HepG2 (cell line): ENCODE results near the gene GASK1A. TPM values are rescaled to one million over a fixed set of nuclear protein-coding genes. Genes with fewer than 3 reads are reported as not detected.
A peak's percentile ranks its signal among the peaks of the same experiment; 100 is the strongest.

Experiments
- ATAC-seq: fragments of 200-7000 bp; cut with Tn5 transposase; 3 replicates; pipeline ENCODE4 v1.9.1; 2020; ENCODE audit warnings: mild to moderate bottlenecking, moderate library complexity
- BruUV-seq: library from RNA; stranded (reverse); fragments of 400-500 nt; replicated peaks from 2 replicates; lab custom pipeline; 2021; lab: Mats Ljungman, UMichigan
- CTCF ChIA-PET: fragments of 300-600 bp; formaldehyde crosslinking; extraction: SDS; loops from one replicate; lab custom pipeline; 2021; ENCODE audit warnings: low total read pairs, inconsistent platforms, low intra/inter-chr PET ratio; lab: Yijun Ruan, JAX
- POLR2A ChIA-PET: fragments of 350-600 bp; sonication (Branson Sonifier 250); formaldehyde crosslinking; loops from one replicate; lab custom pipeline; 2020; ENCODE audit warnings: antibody characterized with exemption, inconsistent platforms; lab: Yijun Ruan, JAX
- DNase-seq: peaks from one replicate; pipeline ENCODE4 v3.0.0-alpha.2; 2015; ENCODE audit warnings: low spot score
- FAIRE-seq: peaks from 3 replicates; lab custom pipeline; 2011; peaks lifted over from hg19 to GRCh38; lab: Jason Lieb, UNC
- H2AFZ ChIP-seq: one replicate; pipeline ENCODE4 v1.6.1; 2011; ENCODE audit warnings: low read length, inconsistent platforms
- H3K27ac ChIP-seq: fragments of 300-600 bp; 3 replicates; pipeline ENCODE4 v1.8.0; 2011; ENCODE audit warnings: mixed run types, mild to moderate bottlenecking, mixed read lengths, low read length, inconsistent platforms; ENCODE audit not compliant: insufficient read depth; ENCODE audit errors: extremely low read length
- H3K27me3 ChIP-seq, 2 experiments: fragments of 200-600 bp in 1 of 2; 2 replicates in 1 of 2; 3 replicates in 1 of 2; pipeline versions ENCODE4 v1.6.0 to v1.8.0; 2011; ENCODE audit warnings: low read length in 2 of 2, mild to moderate bottlenecking in 2 of 2, moderate library complexity in 2 of 2, inconsistent platforms in 1 of 2; ENCODE audit not compliant: insufficient read depth in 2 of 2, control insufficient read depth in 1 of 2
- H3K36me3 ChIP-seq, 2 experiments: fragments of 200-600 bp in 1 of 2; replicated peaks in 1 of 2; 2 replicates in 1 of 2; 3 replicates in 1 of 2; pipeline versions ENCODE4 v1.5.1 to v1.8.0; 2011; ENCODE audit warnings: low read length in 2 of 2, inconsistent platforms in 1 of 2; ENCODE audit not compliant: insufficient read depth in 2 of 2, control insufficient read depth in 1 of 2
- H3K4me1 ChIP-seq: 2 replicates; pipeline ENCODE4 v1.5.1; 2012; ENCODE audit warnings: low read length, inconsistent platforms; ENCODE audit not compliant: insufficient read depth
- H3K4me2 ChIP-seq: 2 replicates; pipeline ENCODE4 v1.6.0; 2011; ENCODE audit warnings: low read depth, low read length, inconsistent platforms
- H3K4me3 ChIP-seq, 3 experiments: fragments of 200-600 bp in 1 of 3; sonication (generic), shearing (Covaris generic) in 1 of 3; replicated peaks in 1 of 3; 2 replicates each; pipeline ENCODE4 v1.5.1; 2011 to 2016; ENCODE audit warnings: low read length in 3 of 3, inconsistent platforms in 2 of 3, low read depth in 2 of 3, mild to moderate bottlenecking in 2 of 3, control low read depth in 1 of 3, mixed read lengths in 1 of 3; ENCODE audit not compliant: insufficient read depth in 1 of 3
- H3K79me2 ChIP-seq: one replicate; pipeline ENCODE4 v1.6.1; 2011; ENCODE audit warnings: low read length, inconsistent platforms; ENCODE audit not compliant: insufficient read depth
- H3K9ac ChIP-seq: 2 replicates; pipeline ENCODE4 v1.6.0; 2011; ENCODE audit warnings: mild to moderate bottlenecking, low read depth, low read length, inconsistent platforms; ENCODE audit not compliant: insufficient read depth
- H3K9me3 ChIP-seq: 2 replicates; pipeline ENCODE4 v1.5.1; 2012; ENCODE audit warnings: mild to moderate bottlenecking, low read length
- H4K20me1 ChIP-seq: 2 replicates; pipeline ENCODE4 v1.6.0; 2011; ENCODE audit warnings: inconsistent platforms, mild to moderate bottlenecking, low read length, moderate library complexity; ENCODE audit not compliant: insufficient read depth
- DMAP1 ChIP-seq: IDR thresholded peaks from 2 replicates; pipeline ENCODE4 v1.6.1; 2016
- GABPB1 ChIP-seq: IDR thresholded peaks from 2 replicates; pipeline ENCODE4 v1.6.1; 2016; ENCODE audit warnings: mild to moderate bottlenecking, missing genetic modification reagents, moderate library complexity, missing compliant biosample characterization
- MAFF ChIP-seq: IDR thresholded peaks from 2 replicates; pipeline ENCODE4 v1.6.1; 2011; ENCODE audit warnings: low read depth, low read length, improper control_type of control experiment
- MAFK ChIP-seq, 2 experiments: IDR thresholded peaks in 1 of 2; conservative IDR thresholded peaks in 1 of 2; 2 replicates each; pipeline ENCODE4 v1.6.1; 2011; ENCODE audit warnings: improper control_type of control experiment in 2 of 2, low read length in 2 of 2
- MEF2D ChIP-seq: sonication (generic); formaldehyde crosslinking; IDR thresholded peaks from 2 replicates; pipeline ENCODE4 v1.5.1; 2020; ENCODE audit warnings: mild to moderate bottlenecking, missing genetic modification reagents
- TRAFD1 ChIP-seq: sonication (generic); formaldehyde crosslinking; IDR thresholded peaks from 2 replicates; pipeline ENCODE4 v1.5.1; 2020; ENCODE audit warnings: missing genetic modification reagents, mild to moderate bottlenecking, borderline replicate concordance
- WGBS: methylation state at CpG from one replicate; pipeline ENCODE4 v1.1.6; 2017; ENCODE audit warnings: low lambda C conversion rate; 5-methylcytosine and 5-hydroxymethylcytosine counted together
- in situ Hi-C: cut with HindIII; loops from 2 replicates; pipeline ENCODE4 v1.10.0; 2017; ENCODE audit warnings: low pct_unique_long_range_greater_than_20kb; ENCODE audit not compliant: extremely low pct_ligation_motif_present
- intact Hi-C: fragments of 100-400 bp; cut with micrococcal nuclease; formaldehyde crosslinking; loops from one replicate; pipeline ENCODE4 v1.10.0; 2022; ENCODE audit not compliant: unreplicated experiment
- polyA plus RNA-seq, 8 experiments: library from polyadenylated mRNA; depleted of rRNA in 3 of 8; stranded (reverse) in 7 of 8; unstranded in 1 of 8; fragments of >200 nt; fragmentation: Illumina TruSeq in 4 of 8; extraction: Trizol in 4 of 8; gene quantifications; 2 replicates each; pipeline versions ENCODE4 v1.2.1 to v1.2.3, GENCODE V29; 2011 to 2016; ENCODE audit warnings: low read depth in 4 of 8, missing spikeins in 1 of 8, mixed read lengths in 1 of 8; ENCODE audit not compliant: insufficient read depth in 1 of 8
- total RNA-seq, 5 experiments: library from RNA; depleted of rRNA; stranded (reverse); fragments of >200 nt; fragmentation: Illumina TruSeq; extraction: Trizol; gene quantifications; 2 replicates each; pipeline ENCODE4 v1.2.3, GENCODE V29; 2016; ENCODE audit warnings: low read depth in 1 of 5

GASK1A gene
- total and polyA plus RNA-seq, 2 of the 13 experiments (the other 11 are each of a cell fraction or from before 2014, with no cell fraction given) = not detected

DNA sequence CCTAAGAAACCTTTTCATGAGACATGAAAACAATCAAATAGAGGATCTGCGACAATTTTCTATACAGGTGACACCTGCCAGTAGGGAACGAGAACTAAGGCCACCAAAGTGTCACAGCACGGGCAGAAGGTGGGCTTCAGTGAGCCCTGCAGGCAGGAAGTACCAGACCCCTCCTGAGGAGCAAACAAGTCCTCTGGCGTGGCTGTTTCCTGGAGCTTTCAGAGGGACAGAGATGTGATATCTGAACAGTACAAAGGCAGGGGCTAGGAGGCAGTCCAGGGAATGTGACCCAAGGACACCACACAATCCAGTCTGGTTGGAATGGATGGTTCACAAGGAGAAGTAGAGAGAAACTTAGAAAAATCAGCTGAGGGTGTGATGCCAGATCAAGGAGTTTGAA is 110.0 kb downstream of the GASK1A start:
- no peak for ATAC-seq
- Histone ChIP-seq H3K9me3 (no peaks in the 10 kb centered on the region), H3K27ac (no peak overlapping the region), H2AFZ (no peak overlapping the region), H3K36me3 (peaks cover 0 to 1% of the 10 kb centered on the region in 2 experiments; a peak in 1 of 5 replicates), H3K79me2 (no peaks in the 10 kb centered on the region), H3K4me1 (peaks cover 8% of the 10 kb centered on the region), H3K4me2 (no peak overlapping the region), H3K4me3 (no peak overlapping the region)
- POLR2A ChIA-PET = no interaction called here
- WGBS = 92% methylated on average over 4 of the region's 4 CpGs
- no TSS peak for BruUV-seq
- intact Hi-C loops (no loop called here), in situ Hi-C loops (no loop called here)
- no peak for DNase-seq
- TF ChIP-seq TRAFD1 = no peak
- TF ChIP-seq, all 625 proteins: peak for 0
- Histone ChIP-seq H3K27me3 (no peaks in the 10 kb centered on the region), H4K20me1 (no peaks in the 10 kb centered on the region), H3K9ac (no peak overlapping the region)
- CTCF ChIA-PET = no interaction called here
- no peak for FAIRE-seq

DNA sequence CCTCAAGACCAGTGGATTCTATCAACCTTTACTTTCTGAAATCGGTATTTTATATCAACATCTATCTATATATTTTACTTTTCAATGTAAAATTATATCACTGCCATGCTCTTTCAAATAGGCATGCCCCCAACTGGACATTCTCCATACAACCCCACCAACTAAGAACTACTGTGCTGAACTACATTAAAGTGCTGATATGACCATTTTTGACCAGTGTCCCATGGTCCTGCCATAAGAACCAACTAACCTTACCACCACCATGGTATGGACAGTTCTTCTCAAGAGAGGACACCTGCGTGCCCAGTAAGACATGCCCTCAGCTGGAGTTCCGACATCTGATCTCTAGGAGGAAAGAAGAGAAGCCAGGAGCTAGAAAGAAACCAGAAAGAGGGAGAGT is 111.1 kb downstream of the GASK1A start:
- ATAC-seq = no peak
- Histone ChIP-seq H3K79me2 (no peaks in the 10 kb centered on the region), H3K9ac (no peak overlapping the region), H3K4me1 (peaks cover 8% of the 10 kb centered on the region), H3K27me3 (no peaks in the 10 kb centered on the region), H3K4me2 (no peak overlapping the region), H3K9me3 (no peaks in the 10 kb centered on the region), H3K36me3 (peaks cover 0 to 1% of the 10 kb centered on the region in 2 experiments; a peak in 1 of 5 replicates), H2AFZ (no peak overlapping the region), H4K20me1 (no peaks in the 10 kb centered on the region), H3K4me3 (no peak overlapping the region), H3K27ac (no peak overlapping the region)
- ChIA-PET POLR2A (no interaction called here), CTCF (no interaction called here)
- DNase-seq = no peak
- FAIRE-seq = no peak
- TF ChIP-seq DMAP1 (CRISPR knock-in tag) (no peak), MAFK (conservative IDR thresholded peaks at IDR 0.05 in 1 of 2, IDR thresholded peaks at IDR 0.05 in 1 of 2; ENCODE audit: low read length in 2 of 2) (peak; percentile 78), MEF2D (no peak), GABPB1 (no peak), MAFF (peak; percentile 77)
- BruUV-seq = no TSS peak
- in situ Hi-C loops = no loop called here
- intact Hi-C loops = no loop called here
- 75% methylated on average over 3 of the region's 3 CpGs for WGBS
